Left ventricle myocardium superior (tissue), 1 donor: ENCODE data around the gene CIZ1. TPM values are rescaled to one million over a fixed set of nuclear protein-coding genes. Genes with fewer than 3 reads are reported as not detected.
"Not testable (repeated sequence)": the region's sequence is repeated elsewhere in the genome, so short reads cannot be mapped to it uniquely, and the experiment has no call there.

Experiments
- ATAC-seq: fragments of 200-7000 bp; cut with Tn5 transposase; one replicate; pipeline ENCODE4 v1.9.1; 2020; ENCODE audit warnings: mild to moderate bottlenecking, moderate library complexity
- DNase-seq: peaks from one replicate; pipeline ENCODE4 v3.0.0-alpha.2; 2020
- intact Hi-C: fragments of 100-400 bp; cut with micrococcal nuclease; formaldehyde crosslinking; loops from one replicate; pipeline ENCODE4 v1.11.0; 2022
- total RNA-seq: library from RNA; stranded (reverse); fragmentation: NEBNext Ultra II Directional; extraction: Animal tissue kit (Norgen Biotek cat#: 25700); gene quantifications from one replicate; pipeline ENCODE4 v1.2.1, GENCODE V29; 2021
- donor health status: DM: no; HTN: yes; CAD: no; lungs with severe emphysema.

Gene CIZ1
- total RNA-seq, 1 donor from 2014 or later: 76.6 TPM

- intact Hi-C loops: no loop called here
- DNase-seq (no peak), ATAC-seq (no peak)
Measured at GRCh38 chr9:128136816-128137793, 54.3 kb downstream of the CIZ1 start.

- DNase-seq, ATAC-seq, intact Hi-C loops: not testable (repeated sequence)
Measured at GRCh38 chr9:128135561-128135960, 55.8 kb downstream of the CIZ1 start.

- ATAC-seq, intact Hi-C loops: not testable (repeated sequence)
- peak; percentile 69 for DNase-seq
Measured at GRCh38 chr9:128132139-128132538, 59.2 kb downstream of the CIZ1 start.

- intact Hi-C loops: not testable (repeated sequence)
- DNase-seq: peak; percentile 17
Measured at GRCh38 chr9:128131346-128131745, 60.0 kb downstream of the CIZ1 start.

GRCh38 chr9:128130651-128131050, 60.7 kb downstream of the CIZ1 start:
- intact Hi-C loops, ATAC-seq: not testable (repeated sequence)
- peak; percentile 28 for DNase-seq

More at GRCh38 chr9:128131346-128131745, 60.0 kb downstream of the CIZ1 start:
- not testable (repeated sequence) for ATAC-seq

GRCh38 chr9:128129976-128130590, 61.3 kb downstream of the CIZ1 start:
- intact Hi-C loops, ATAC-seq: not testable (repeated sequence)
- DNase-seq: peak; percentile 68

- intact Hi-C loops: no loop called here
- no peak for ATAC-seq
- peak; percentile 34 for DNase-seq
Measured at GRCh38 chr9:128128836-128129590, 62.4 kb downstream of the CIZ1 start.

GRCh38 chr9:128127990-128128835, 63.2 kb downstream of the CIZ1 start:
- DNase-seq: peak; percentile 90
- ATAC-seq: peak; percentile 89
- intact Hi-C loops: no loop called here

GRCh38 chr9:128127568-128127989, 63.8 kb downstream of the CIZ1 start, which contains the start of gene PTGES2:
Gene PTGES2 (minus strand): TSS chr9:128127729. CDS start chr9:128127717, 12 bp downstream.
- intact Hi-C loops: no loop called here
- DNase-seq (peak; percentile 93), ATAC-seq (peak; percentile 86)

- DNase-seq: peak; percentile 29
- intact Hi-C loops: no loop called here
- ATAC-seq: no peak
Measured at GRCh38 chr9:128125580-128126354, 65.6 kb downstream of the CIZ1 start.

- intact Hi-C loops: no loop called here
Measured at GRCh38 chr9:128124873-128125579, 66.3 kb downstream of the CIZ1 start.

GRCh38 chr9:128124451-128124850, 66.9 kb downstream of the CIZ1 start:
- DNase-seq (peak; percentile 22), ATAC-seq (no peak)
- intact Hi-C loops: no loop called here

More at GRCh38 chr9:128124873-128125579, 66.3 kb downstream of the CIZ1 start:
- ATAC-seq (no peak), DNase-seq (peak; percentile 76)

- ATAC-seq (no peak), DNase-seq (peak; percentile 27)
- intact Hi-C loops: no loop called here
Measured at GRCh38 chr9:128123451-128124080, 67.8 kb downstream of the CIZ1 start.

GRCh38 chr9:128122809-128123175, 68.6 kb downstream of the CIZ1 start:
- no peak for DNase-seq
- no peak for ATAC-seq
- intact Hi-C loops: no loop called here

GRCh38 chr9:128121924-128122808, 69.2 kb downstream of the CIZ1 start:
- DNase-seq (peak; percentile 26), ATAC-seq (no peak)
- intact Hi-C loops: no loop called here

- no peak for DNase-seq
- ATAC-seq: no peak
- intact Hi-C loops: no loop called here
Measured at GRCh38 chr9:128121466-128121810, 69.9 kb downstream of the CIZ1 start.
